NCI-H1092 treated with DMSO at 0.1 percent for 48 hours (cell line): Measurements from ENCODE around the gene NFKBIZ.
"Not testable (repeated sequence)": the region's sequence is repeated elsewhere in the genome, so short reads cannot be mapped to it uniquely, and the experiment has no call there.

Experiments used
- DNase-seq: peaks from one replicate; lab custom pipeline; 2025; lab: John Stamatoyannopoulos, UW

Gene NFKBIZ

DNA sequence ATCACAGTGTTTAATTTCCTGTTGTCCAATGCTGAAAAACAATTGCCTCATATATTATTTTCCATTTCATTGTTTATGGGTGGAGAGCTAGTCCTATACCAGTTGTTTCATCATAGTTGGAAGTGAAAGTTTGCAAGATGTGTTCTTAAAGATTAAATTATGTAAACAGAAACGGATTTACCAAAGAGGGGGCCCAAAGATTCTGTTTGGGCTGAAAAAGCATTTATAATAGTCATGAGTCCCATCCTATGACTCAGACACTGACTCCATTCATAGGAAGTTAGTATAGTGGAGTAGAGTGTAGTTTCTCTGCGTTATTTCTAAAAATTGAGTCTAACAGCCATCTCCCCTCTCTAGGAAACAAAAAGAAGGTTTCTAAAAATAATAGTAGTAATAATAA, 24.3 kb downstream of the NFKBIZ start:
- no peak for DNase-seq

DNA sequence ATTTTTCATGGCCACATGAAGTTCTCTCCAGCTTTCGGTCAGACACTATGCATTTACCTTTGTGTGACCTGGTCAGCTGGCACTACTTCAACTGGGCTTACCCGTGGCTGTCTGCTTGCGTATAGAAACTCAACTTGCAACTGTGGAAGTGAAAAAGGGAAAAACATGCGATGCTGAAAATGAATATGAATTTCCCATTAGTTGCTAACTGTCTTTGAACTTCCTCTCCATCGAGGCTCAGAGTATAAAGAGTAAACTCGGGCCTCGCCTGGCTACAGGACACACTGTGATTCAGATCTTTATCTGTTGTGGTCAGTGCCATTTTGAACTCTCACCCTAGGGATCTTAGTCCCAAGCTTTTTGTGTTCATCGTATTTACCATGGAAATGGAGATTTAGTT, 26.8 kb downstream of the NFKBIZ start:
- DNase-seq, result no peak

DNA sequence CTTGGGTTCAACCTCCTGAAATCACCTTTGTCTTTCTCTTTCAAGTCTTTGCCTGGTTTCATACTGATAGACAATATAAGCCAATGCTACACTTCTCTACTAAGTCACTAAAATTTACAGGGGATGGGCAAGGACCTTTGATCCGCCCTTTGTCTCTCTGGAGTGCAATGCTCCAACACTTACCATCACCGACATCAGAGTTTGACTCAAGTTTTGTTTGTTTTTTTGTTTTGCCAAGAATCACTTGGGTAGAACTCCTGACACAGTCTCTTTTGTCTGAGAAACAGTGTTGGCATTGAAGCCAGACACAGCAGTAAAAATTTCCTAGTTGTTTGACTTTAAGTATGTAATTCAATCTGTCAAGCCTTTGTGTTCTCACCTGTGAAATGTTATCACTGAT, 29.3 kb downstream of the NFKBIZ start:
- no peak for DNase-seq

DNA sequence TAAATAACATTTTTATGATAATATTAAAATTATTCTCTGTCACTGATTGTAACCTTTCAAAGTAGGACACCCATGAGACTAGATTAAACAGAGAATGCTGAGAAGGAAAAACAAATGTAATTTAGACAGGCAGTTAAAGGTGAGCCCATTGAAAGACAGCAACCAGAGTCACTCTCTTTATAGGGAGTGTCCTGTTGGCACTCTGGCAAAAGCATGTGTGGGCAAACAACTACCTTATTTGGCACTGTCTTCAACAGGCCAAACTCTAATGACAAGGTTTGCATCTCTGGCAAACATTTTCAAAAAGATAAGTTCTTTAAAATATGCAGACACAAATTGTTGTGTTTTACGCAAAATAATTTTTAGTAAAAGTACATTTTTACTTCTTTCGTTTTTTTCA, 29.8 kb downstream of the NFKBIZ start:
- no peak for DNase-seq

DNA sequence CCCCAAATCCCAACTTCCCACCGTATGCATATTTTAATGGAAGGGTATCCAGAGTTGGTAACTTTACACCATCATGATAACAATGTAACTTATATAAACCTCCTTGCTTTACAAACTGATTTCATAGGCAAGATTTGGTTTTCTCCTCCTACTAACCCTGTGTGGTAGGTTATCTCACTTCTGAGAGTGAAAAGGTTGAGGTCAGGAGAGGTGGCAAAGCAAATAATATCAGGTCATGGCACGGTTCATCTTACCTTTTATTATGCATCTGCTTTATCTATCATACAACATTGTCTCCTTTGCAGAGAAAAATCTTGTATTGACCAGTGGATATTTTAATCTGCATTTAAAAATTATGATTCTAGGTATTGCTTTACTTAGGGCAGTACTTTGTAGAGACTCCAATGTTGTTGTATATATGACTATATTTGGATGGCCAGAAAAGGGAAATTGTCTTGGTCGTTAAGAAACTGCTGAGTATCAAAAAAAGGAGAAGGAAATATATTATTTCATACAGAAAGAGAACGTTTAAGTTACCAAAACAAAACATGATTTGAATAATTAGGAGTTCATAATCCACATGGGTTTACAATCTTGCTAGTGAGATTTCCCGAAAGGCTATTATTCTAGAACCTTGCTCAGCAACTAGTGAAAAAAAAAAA, 30.4 kb downstream of the NFKBIZ start:
- DNase-seq, result no peak

DNA sequence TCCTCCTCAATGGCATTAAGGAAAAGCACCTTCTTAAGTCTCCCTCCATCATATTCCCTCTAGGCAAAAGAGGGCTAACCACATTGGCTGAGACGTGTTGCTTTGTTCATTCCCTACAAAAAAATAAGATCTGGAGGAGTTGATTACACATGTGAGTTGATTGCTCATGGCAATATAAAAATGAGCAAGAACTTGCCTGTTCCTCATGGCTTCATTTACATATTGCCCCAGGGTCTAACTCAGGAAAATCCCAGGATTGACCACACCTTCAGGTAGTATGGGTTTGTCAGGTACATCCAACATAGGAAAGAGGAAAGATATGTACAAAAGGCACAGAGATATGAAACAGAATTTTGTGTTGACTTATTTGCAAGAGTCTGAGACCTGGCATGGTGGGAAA, 35.5 kb downstream of the NFKBIZ start:
- DNase-seq, result no peak

DNA sequence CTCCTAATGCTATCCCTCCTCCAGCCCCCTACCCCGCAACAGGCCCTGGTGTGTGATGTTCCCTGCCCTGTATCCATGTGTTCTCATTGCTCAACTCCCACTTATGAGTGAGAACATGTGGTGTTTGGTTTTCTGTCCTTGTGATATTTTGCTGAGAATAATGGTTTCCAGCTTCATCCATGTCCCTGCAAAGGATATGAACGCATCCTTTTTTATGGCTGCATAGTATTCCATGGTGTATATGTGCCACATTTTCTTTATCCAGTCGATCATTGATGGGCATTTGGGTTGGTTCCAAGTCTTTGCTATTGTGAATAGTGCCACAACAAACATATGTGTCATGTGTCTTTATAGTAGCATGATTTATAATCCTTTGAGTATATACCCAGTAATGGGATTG, 36.3 kb downstream of the NFKBIZ start:
- DNase-seq, result not testable (repeated sequence)

DNA sequence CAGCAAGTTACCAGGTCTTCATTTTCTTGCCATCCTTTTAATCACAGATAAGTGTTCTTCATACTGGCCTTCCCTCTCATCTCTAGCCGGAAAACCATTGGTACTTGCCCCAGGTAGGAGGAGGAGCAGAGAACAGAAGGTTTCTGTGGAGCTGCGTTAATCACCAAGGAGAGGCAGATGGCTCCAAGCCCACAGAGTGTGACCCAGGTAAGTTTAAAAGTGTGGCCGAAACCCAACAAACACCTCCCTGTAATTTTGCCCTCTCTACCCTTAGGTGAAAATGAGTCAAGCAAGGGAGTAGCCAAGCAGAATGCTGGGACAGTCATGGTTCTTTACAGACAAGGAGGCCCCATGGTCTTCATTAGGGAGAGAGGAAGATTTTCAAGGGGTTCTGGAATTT, 37.3 kb downstream of the NFKBIZ start:
- no peak for DNase-seq

DNA sequence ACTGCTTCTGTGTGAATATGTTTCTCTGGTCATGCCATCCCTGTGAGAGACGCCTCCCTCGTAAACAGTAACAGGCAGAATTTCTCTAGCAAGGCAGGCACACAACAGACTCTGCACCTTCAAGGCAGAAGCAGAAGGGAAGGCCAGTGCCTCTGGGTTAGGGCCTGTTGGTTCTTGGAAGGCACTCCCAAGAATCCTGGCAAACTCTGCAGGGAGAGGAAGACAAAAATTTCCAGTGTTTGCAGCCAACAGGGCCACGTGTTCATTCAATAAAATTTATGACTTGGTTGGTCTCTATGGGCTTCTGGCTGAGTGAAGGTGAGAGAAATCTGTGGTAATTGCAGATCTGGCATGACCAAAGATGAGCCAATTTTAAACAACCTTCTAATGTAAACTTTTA, 39.3 kb downstream of the NFKBIZ start:
- DNase-seq, result no peak

DNA sequence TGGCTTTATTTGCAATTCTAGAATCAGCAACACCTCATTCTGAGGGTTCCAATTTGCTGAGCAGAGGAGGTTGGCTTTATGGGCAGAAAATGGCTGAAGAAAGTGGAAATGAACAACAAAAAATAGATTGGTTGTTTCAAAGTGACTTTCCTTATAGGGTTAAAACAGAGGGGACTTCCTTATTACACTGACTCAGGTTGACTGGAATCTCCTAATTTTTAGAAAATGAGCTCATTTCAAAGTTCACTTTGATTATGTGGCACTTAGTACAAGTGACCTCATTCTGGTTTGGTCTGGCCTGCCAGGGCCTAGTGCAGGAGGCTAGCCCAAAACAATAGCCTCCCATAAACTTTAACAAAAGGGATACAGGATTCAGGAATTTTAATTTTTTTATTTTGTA, 41.4 kb downstream of the NFKBIZ start:
- no peak for DNase-seq

DNA sequence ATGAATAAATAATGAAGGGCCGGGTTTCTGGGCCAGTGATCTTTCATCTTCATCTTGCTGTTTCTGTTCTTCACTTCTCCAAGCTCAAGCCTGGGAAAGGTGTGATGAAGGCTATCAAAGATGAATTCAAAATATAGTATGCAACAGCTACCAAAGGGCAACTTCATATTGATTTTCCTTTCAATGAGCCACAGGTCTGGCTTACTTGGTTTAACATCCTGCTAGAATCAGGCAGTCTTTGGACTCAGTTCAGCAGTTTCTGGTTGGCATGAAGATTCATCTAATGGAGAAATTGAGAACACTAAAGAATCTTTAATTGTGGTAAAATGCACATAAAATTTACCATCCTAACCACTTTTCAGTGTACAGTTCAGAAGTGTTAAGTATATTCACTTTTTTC, 43.3 kb downstream of the NFKBIZ start:
- no peak for DNase-seq

DNA sequence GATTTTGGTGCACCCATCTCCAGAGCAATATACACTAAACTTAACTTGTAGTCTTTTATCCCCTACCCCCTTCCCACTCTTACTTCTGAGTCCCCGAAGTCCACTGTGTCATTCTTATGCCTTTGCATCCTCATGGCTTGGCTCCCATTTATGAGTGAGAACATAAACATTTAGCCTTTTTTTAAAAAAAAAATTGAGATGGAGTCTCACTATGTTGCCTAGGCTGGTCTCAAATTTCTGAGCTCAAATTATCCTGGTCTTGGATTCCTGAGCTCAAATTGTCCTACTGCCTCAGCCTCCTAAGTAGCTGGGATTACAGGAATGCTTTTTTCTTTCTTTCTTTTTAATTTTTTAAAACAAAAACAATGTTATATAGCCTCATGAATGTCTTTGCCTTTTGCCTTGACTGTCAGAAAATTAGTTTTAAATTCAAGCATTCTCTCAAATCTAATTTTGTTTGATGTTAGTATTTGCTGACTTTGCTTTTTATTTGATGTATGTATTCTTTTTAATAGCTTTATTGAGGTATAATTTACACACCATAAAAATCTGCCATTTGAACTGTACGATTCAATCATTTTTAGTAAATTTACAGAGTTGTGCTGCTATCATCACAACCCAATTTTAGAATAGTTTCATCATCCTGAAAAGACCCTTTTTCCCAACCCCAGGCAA, 46.9 kb downstream of the NFKBIZ start:
- no peak for DNase-seq

DNA sequence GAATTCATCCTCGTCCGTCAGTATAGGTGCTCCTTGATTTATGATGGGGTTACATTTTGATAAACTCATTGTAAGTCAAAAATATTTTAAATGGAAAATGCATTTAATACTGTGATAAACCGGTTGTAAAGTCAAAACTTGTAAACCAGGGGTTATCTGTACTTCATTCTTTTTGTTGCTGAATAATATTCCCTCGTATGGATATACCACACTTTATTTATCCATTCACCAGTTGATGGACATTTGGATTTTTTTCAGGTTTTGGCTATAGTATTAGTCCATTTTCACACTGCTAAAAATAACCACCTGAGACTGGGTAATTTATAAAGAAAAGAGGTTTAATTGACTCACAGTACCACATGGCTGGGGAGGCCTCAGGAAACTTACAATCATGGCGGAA, 47.7 kb downstream of the NFKBIZ start:
- no peak for DNase-seq

DNA sequence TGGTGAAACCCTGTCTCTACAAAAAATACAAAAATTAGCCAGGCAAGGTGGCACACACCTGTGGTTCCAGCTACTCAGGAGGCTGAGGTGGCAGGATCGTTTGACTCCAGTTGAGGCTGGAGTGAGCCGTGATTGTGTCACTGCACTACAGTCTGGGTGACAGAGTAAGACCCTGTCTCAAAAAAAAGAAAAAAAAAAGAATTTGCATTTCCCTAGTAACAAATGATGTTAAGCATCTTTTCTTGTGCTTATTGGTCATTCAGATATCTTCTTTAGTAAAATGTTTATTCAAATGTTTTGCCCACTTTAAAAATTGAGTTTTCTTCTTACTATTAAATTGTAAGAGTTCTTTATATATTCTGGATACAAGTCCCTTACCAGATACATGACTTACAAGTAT, 48.7 kb downstream of the NFKBIZ start:
- no peak for DNase-seq

DNA sequence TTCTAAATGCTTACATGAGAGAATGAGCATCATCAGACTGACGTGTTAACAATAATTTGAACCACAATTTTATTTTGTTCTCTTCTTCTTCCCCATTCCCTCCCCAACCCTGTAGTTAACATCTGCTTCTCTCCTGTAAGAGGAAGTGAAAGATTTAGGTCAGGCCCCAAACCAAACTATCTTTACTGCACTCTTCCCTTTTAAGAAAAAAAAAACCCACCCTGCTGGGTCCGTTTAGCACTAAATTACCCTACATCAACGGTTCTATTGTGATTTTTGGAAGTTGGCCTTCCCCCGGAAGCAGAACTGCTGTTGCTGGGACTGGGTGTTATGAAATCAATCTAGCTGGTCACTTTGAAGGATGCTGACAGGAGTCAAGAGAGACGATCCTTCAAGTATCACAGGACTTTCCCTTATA, 49.4 kb downstream of the NFKBIZ start:
- DNase-seq, result no peak

DNA sequence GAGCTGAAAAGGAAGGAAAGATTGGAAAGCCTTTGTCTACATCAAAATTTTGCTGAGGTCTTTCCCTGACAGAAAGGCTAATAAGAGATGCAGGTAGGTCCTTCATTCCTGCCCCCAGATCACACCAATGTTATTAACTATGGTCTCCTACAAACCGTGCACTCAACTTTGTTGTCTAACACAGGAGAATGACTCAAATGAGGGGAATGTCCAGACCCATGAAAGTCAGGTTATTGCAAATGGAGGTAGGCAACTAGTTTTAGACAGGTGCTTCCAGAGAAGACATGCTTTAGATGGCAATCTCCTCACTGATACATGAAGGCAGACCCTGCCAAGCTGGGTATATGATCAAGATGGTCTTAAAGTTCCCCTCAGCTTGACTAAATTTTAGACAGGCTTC, 51.0 kb downstream of the NFKBIZ start:
- no peak for DNase-seq

DNA sequence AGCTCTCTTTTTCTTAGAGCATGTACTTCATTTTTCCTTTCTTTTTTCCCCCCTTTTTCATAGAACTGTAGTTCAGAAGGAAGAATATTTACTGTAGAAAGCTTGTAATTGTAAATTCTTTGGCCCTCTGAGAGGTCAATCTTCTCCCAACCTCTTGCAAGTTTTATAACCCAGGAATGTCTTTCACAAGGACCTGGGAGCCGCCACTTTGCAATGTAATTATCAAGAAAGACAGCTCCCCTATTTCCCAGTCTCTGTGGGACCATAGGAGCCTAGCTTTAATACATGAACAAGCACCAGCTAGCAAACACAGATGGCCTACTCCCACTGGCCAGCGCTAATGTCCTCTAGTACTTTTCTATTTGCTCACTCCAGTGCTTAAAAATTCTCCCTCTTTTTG, 51.4 kb downstream of the NFKBIZ start:
- no peak for DNase-seq

DNA sequence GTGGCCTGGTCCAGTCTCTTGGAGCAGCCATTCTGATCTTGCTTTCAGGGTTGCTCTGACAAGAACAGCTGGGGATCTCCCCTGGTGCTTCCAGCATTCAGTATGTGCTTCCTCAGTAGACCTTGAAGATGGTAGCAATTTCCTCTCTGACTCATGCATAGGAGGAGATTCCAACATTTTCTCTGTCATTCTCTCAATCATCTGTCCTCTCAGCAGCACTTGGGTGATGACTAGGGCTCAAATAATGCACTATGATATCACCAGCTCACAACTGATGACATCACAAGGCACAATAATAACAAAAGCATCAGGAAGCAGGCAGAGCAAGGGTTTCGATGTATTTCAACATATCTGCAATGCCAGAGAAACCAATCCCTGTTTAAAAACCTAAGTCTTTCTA, 52.7 kb downstream of the NFKBIZ start:
- no peak for DNase-seq

DNA sequence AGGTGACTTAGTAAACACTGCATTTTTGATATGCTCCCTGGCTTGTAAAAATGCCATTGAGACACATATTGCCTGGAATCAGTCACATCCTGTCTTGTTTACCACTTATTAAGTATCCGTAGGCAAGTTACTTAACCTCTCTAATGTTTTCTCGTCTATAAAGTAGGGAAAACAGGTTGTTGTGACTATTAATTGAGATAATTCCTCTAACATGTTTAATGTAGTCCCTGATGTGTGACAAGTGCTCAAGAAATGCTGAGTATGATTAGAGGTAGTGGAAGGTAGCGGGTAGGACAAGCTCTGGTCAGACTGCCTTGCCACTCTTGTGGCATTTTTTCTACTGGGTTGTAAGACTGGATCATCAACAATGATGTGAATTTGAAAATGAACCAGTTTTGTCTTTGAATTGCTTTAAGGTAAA, 54.1 kb downstream of the NFKBIZ start:
- no peak for DNase-seq

DNA sequence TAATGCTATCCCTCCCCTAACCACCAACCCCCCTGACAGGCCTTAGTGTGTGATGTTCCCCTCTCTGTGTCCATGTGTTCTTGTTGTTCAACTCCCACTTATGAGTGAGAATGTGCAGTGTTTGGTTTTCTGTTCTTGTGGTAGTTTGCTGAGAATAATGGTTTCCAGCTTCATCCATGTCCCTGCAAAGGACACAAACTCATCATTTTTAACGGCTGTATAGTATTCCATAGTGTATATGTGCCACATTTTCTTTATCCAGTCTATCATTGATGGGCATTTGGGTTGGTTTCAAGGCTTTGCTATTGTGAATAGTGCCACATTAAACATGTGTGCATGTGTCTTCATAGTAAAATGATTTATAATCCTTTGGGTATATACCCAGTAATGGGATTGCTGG, 56.3 kb downstream of the NFKBIZ start:
- not testable (repeated sequence) for DNase-seq
